Glutamatergic neuron (in vitro differentiated cells): ENCODE data around the gene CLSTN2. TPM values are rescaled to one million over a fixed set of nuclear protein-coding genes. Genes with fewer than 3 reads are reported as not detected.

Source experiments
- DNase-seq: peaks from one replicate; pipeline ENCODE4 v3.0.0; 2022
- H3K27ac Mint-ChIP-seq: one replicate; pipeline ENCODE4 v1.8.0; 2020; ENCODE audit warnings: mild to moderate bottlenecking, mixed read lengths, inconsistent platforms; ENCODE audit not compliant: unreplicated experiment
- H3K27me3 Mint-ChIP-seq: one replicate; pipeline ENCODE4 v1.8.0; 2020; ENCODE audit warnings: mild to moderate bottlenecking, moderate library complexity, mixed read lengths, inconsistent platforms; ENCODE audit not compliant: unreplicated experiment
- H3K36me3 Mint-ChIP-seq: one replicate; pipeline ENCODE4 v1.8.0; 2020; ENCODE audit warnings: mild to moderate bottlenecking, mixed read lengths, inconsistent platforms; ENCODE audit not compliant: unreplicated experiment
- H3K4me1 Mint-ChIP-seq: one replicate; pipeline ENCODE4 v1.8.0; 2020; ENCODE audit warnings: mild to moderate bottlenecking, low read depth, mixed read lengths, inconsistent platforms; ENCODE audit not compliant: unreplicated experiment
- H3K4me3 Mint-ChIP-seq: one replicate; pipeline ENCODE4 v1.8.0; 2020; ENCODE audit warnings: mild to moderate bottlenecking, mixed read lengths, inconsistent platforms; ENCODE audit not compliant: unreplicated experiment
- H3K9me3 Mint-ChIP-seq: one replicate; pipeline ENCODE4 v1.8.0; 2020; ENCODE audit warnings: mild to moderate bottlenecking, moderate library complexity, mixed read lengths, inconsistent platforms; ENCODE audit not compliant: unreplicated experiment
- CTCF ChIP-seq: fragments of 200-600 bp; sonication (generic); IDR thresholded peaks from one replicate; pipeline ENCODE4 v1.5.0; 2021; ENCODE audit not compliant: partially characterized antibody, unreplicated experiment
- total RNA-seq: library from RNA; stranded (reverse); fragmentation: NEBNext Ultra II Directional; extraction: Animal tissue kit (Norgen Biotek cat#: 25700); gene quantifications from one replicate; pipeline ENCODE4 v1.2.1, GENCODE V29; 2021; ENCODE audit not compliant: unreplicated experiment

Gene CLSTN2
- total RNA-seq, 1 donor from 2014 or later = 3.1 TPM

- no peak for TF ChIP-seq CTCF
- Mint-ChIP-seq H3K9me3 (no peaks in the 10 kb centered on the region), H3K27me3 (peaks cover 3% of the 10 kb centered on the region)
Observed at GRCh38 chr3:140447136-140447535, 512.2 kb downstream of the CLSTN2 start.

GRCh38 chr3:140448001-140448400, 513.0 kb downstream of the CLSTN2 start:
- no peak for DNase-seq
- no peaks in the 10 kb centered on the region for H3K36me3 Mint-ChIP-seq
- no peak for TF ChIP-seq CTCF
- no peak overlapping the region for H3K27ac Mint-ChIP-seq
- H3K4me1 Mint-ChIP-seq = no peaks in the 10 kb centered on the region
- H3K4me3 Mint-ChIP-seq = no peak overlapping the region
- peaks cover 3% of the 10 kb centered on the region for H3K27me3 Mint-ChIP-seq
- H3K9me3 Mint-ChIP-seq = no peaks in the 10 kb centered on the region

More at GRCh38 chr3:140447136-140447535, 512.2 kb downstream of the CLSTN2 start:
- H3K36me3 Mint-ChIP-seq = no peaks in the 10 kb centered on the region
- no peaks in the 10 kb centered on the region for H3K4me1 Mint-ChIP-seq
- no peak overlapping the region for H3K27ac Mint-ChIP-seq
- DNase-seq = no peak
- H3K4me3 Mint-ChIP-seq = no peak overlapping the region

- no peaks in the 10 kb centered on the region for H3K9me3 Mint-ChIP-seq
- no peaks in the 10 kb centered on the region for H3K27me3 Mint-ChIP-seq
- DNase-seq = no peak
- no peak overlapping the region for H3K4me3 Mint-ChIP-seq
- no peak for TF ChIP-seq CTCF
- no peaks in the 10 kb centered on the region for H3K36me3 Mint-ChIP-seq
- no peak overlapping the region for H3K27ac Mint-ChIP-seq
- H3K4me1 Mint-ChIP-seq = peaks cover 1% of the 10 kb centered on the region
Observed at GRCh38 chr3:140449413-140450256, 514.6 kb downstream of the CLSTN2 start.

- Mint-ChIP-seq H3K27me3 (peaks cover 4% of the 10 kb centered on the region), H3K4me1 (peaks cover 19% of the 10 kb centered on the region), H3K27ac (no peak overlapping the region), H3K36me3 (no peaks in the 10 kb centered on the region), H3K4me3 (no peak overlapping the region), H3K9me3 (peaks cover 5% of the 10 kb centered on the region)
- no peak for DNase-seq
- no peak for TF ChIP-seq CTCF
Observed at GRCh38 chr3:140453750-140454149, 518.8 kb downstream of the CLSTN2 start.

GRCh38 chr3:140455521-140456214, 520.7 kb downstream of the CLSTN2 start:
- no peak overlapping the region for H3K4me3 Mint-ChIP-seq
- H3K27ac Mint-ChIP-seq = peak overlapping the region; percentile 92
- no peaks in the 10 kb centered on the region for H3K36me3 Mint-ChIP-seq
- H3K4me1 Mint-ChIP-seq = peaks cover 19% of the 10 kb centered on the region
- H3K9me3 Mint-ChIP-seq = peaks cover 5% of the 10 kb centered on the region
- no peak for TF ChIP-seq CTCF
- H3K27me3 Mint-ChIP-seq = peaks cover 4% of the 10 kb centered on the region
- DNase-seq = peak; percentile 75
